Panc1 (cell line): Measurements from ENCODE around the gene NFKB1.

Source experiments
- CTCF ChIP-seq: fragments of 450-650 bp; IDR thresholded peaks from 2 replicates; pipeline ENCODE4 v1.5.1; 2017; ENCODE audit warnings: mild to moderate bottlenecking
- POLR2AphosphoS5 ChIP-seq: IDR thresholded peaks from 2 replicates; pipeline ENCODE4 v1.6.1; 2012; ENCODE audit warnings: mild to moderate bottlenecking, low read depth, low read length, moderate library complexity
- SIN3A ChIP-seq: IDR thresholded peaks from 2 replicates; pipeline ENCODE4 v1.6.1; 2012; ENCODE audit warnings: low read depth, mild to moderate bottlenecking, low read length, moderate library complexity, borderline replicate concordance; ENCODE audit not compliant: insufficient read depth
- TCF7L2 ChIP-seq: IDR thresholded peaks from 2 replicates; pipeline ENCODE4 v1.6.1; 2011; ENCODE audit warnings: mild to moderate bottlenecking, low read depth, low read length, inconsistent platforms
- TF ChIP-seq, protein P1 (sequence below), 2 experiments: IDR thresholded peaks; 2 replicates each; pipeline ENCODE4 v1.6.1; 2011 to 2012; ENCODE audit warnings: low read depth in 2 of 2, control low read depth in 1 of 2, low read length in 1 of 2, mild to moderate bottlenecking in 1 of 2, moderate library complexity in 1 of 2; ENCODE audit not compliant: insufficient read depth in 1 of 2

- TF ChIP-seq CTCF, result no peak
- TF ChIP-seq, protein P1, sequence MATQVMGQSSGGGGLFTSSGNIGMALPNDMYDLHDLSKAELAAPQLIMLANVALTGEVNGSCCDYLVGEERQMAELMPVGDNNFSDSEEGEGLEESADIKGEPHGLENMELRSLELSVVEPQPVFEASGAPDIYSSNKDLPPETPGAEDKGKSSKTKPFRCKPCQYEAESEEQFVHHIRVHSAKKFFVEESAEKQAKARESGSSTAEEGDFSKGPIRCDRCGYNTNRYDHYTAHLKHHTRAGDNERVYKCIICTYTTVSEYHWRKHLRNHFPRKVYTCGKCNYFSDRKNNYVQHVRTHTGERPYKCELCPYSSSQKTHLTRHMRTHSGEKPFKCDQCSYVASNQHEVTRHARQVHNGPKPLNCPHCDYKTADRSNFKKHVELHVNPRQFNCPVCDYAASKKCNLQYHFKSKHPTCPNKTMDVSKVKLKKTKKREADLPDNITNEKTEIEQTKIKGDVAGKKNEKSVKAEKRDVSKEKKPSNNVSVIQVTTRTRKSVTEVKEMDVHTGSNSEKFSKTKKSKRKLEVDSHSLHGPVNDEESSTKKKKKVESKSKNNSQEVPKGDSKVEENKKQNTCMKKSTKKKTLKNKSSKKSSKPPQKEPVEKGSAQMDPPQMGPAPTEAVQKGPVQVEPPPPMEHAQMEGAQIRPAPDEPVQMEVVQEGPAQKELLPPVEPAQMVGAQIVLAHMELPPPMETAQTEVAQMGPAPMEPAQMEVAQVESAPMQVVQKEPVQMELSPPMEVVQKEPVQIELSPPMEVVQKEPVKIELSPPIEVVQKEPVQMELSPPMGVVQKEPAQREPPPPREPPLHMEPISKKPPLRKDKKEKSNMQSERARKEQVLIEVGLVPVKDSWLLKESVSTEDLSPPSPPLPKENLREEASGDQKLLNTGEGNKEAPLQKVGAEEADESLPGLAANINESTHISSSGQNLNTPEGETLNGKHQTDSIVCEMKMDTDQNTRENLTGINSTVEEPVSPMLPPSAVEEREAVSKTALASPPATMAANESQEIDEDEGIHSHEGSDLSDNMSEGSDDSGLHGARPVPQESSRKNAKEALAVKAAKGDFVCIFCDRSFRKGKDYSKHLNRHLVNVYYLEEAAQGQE (IDR thresholded peaks at IDR 0.05; ENCODE audit: insufficient read depth in 1 of 2, low read depth in 2 of 2, low read length in 1 of 2), result no peak
- no peak for TF ChIP-seq POLR2AphosphoS5
- no peak for TF ChIP-seq SIN3A
- no peak for TF ChIP-seq TCF7L2
These were observed 109.3 kb downstream of the NFKB1 start for GRCh38 chr4:102610476-102610875.
